ENCODE data around the gene CT55.

Gene CT55

GRCh38 chrX:135109554-135109953, 61.6 kb downstream of the CT55 start:
- H3K27me3 ChIP-seq (ENCODE audit: insufficient read depth, low read depth, severe bottlenecking) = peaks cover 3% of the 10 kb centered on the region
- no peaks in the 10 kb centered on the region for H3K36me3 ChIP-seq
- no peak overlapping the region for H3K27ac ChIP-seq
- no peaks in the 10 kb centered on the region for H3K9me3 ChIP-seq (ENCODE audit: severe bottlenecking)
- TF ChIP-seq CTCF (IDR thresholded peaks at IDR 0.05; ENCODE audit: low read depth, low read length) = no peak
- no peak for DNase-seq
- H3K4me3 ChIP-seq (ENCODE audit: low read depth, low read length) = no peak overlapping the region

Measured in WERI-Rb-1 (cell line).